Lower leg skin (tissue), 4 donors: ENCODE results near the gene ZIC4. TPM values are rescaled to one million over a fixed set of nuclear protein-coding genes. Genes with fewer than 3 reads are reported as not detected.

ENCODE experiments used
- DNase-seq, 2 donors: peaks; one replicate each; pipeline ENCODE4 v3.0.0-alpha.2; 2019; ENCODE audit warnings: low spot score in 2 of 2
- H3K4me3 ChIP-seq: fragments of 200-600 bp; sonication (generic); 2 replicates; pipeline ENCODE4 v1.5.1; 2017; ENCODE audit warnings: mild to moderate bottlenecking, low read depth; ENCODE audit not compliant: poor library complexity, severe bottlenecking
- CTCF ChIP-seq, 3 donors: fragments of 450-650 bp; IDR thresholded peaks; one replicate each; pipeline ENCODE4 v1.5.1; 2016; ENCODE audit warnings: antibody characterized with exemption in 3 of 3, mild to moderate bottlenecking in 3 of 3, moderate library complexity in 2 of 3
- POLR2A ChIP-seq, 2 donors: fragments of 450-650 bp; IDR thresholded peaks; one replicate each; pipeline ENCODE4 v1.6.1; 2016 to 2017; ENCODE audit warnings: antibody characterized with exemption in 2 of 2, mild to moderate bottlenecking in 1 of 2, moderate library complexity in 1 of 2
- WGBS, 2 donors: methylation state at CpG; one replicate each; pipeline ENCODE4 v1.1.5; 2018; 5-methylcytosine and 5-hydroxymethylcytosine counted together
- intact Hi-C: fragments of 100-400 bp; cut with DNase I; formaldehyde crosslinking; loops from one replicate; pipeline ENCODE4 v1.15.0; 2023; ENCODE audit warnings: low total_unique reads
- total RNA-seq, 4 donors: library from RNA; depleted of rRNA; stranded (reverse); fragments of >200 nt; gene quantifications; one replicate each; pipeline ENCODE4 v1.1.0, GENCODE V29; 2016

ZIC4 gene
- total RNA-seq, 4 donors from 2014 or later: 0.10 TPM; not detected in 2

GRCh38 chr3:147351301-147351700, 55.0 kb downstream of the ZIC4 start:
- DNase-seq: no peak
- no peak overlapping the region for H3K4me3 ChIP-seq
- WGBS, 2 donors: 49 to 69% methylated on average over 2 of the region's 2 CpGs
- intact Hi-C loops: no loop called here
- no peak for TF ChIP-seq CTCF (IDR thresholded peaks at IDR 0.05)
- TF ChIP-seq POLR2A (IDR thresholded peaks at IDR 0.05): no peak

- WGBS, 2 donors: 89 to 95% methylated on average over 1 of the region's 1 CpG
- TF ChIP-seq CTCF (IDR thresholded peaks at IDR 0.05): no peak
- no peak for TF ChIP-seq POLR2A (IDR thresholded peaks at IDR 0.05)
- intact Hi-C loops: no loop called here
These were observed 57.4 kb downstream of the ZIC4 start for GRCh38 chr3:147348976-147349375.

GRCh38 chr3:147343926-147344325, 62.4 kb downstream of the ZIC4 start:
- intact Hi-C loops: no loop called here
- DNase-seq: no peak
- WGBS, 2 donors: 64% methylated on average over 1 of the region's 1 CpG
- TF ChIP-seq POLR2A (IDR thresholded peaks at IDR 0.05): no peak
- TF ChIP-seq CTCF (IDR thresholded peaks at IDR 0.05): no peak
- no peak overlapping the region for H3K4me3 ChIP-seq

More at GRCh38 chr3:147348976-147349375, 57.4 kb downstream of the ZIC4 start:
- no peak for DNase-seq
- H3K4me3 ChIP-seq: no peak overlapping the region

GRCh38 chr3:147341727-147342126, 64.6 kb downstream of the ZIC4 start:
- intact Hi-C loops: no loop called here
- 24 to 59% methylated on average over 2 of the region's 2 CpGs for whole genome bisulfite sequencing, 2 donors
- no peak overlapping the region for H3K4me3 ChIP-seq
- no peak for TF ChIP-seq POLR2A (IDR thresholded peaks at IDR 0.05)
- no peak for TF ChIP-seq CTCF (IDR thresholded peaks at IDR 0.05)
- no peak for DNase-seq

- WGBS, 2 donors: 58 to 64% methylated on average over 4 of the region's 4 CpGs
- intact Hi-C loops: no loop called here
- TF ChIP-seq CTCF (IDR thresholded peaks at IDR 0.05) (no peak), POLR2A (IDR thresholded peaks at IDR 0.05) (no peak)
These were observed 69.6 kb downstream of the ZIC4 start for GRCh38 chr3:147336543-147337278.

More at GRCh38 chr3:147336543-147337278, 69.6 kb downstream of the ZIC4 start:
- no peak for DNase-seq
- no peak overlapping the region for H3K4me3 ChIP-seq

Other genes starting within 250 kb of the ZIC4 start
- gene ZIC1, start 2.8 kb upstream of the ZIC4 start, total RNA-seq: 1 to 10 TPM in 2 of 4 donors, under 1 TPM in 2; 0.30 to 2.9 (median 1.1) TPM